ENCODE measurements around the gene SGTB. TPM values are rescaled to one million over a fixed set of nuclear protein-coding genes. Genes with fewer than 3 reads are reported as not detected.
"Not testable (repeated sequence)": the region's sequence is repeated elsewhere in the genome, so short reads cannot be mapped to it uniquely, and the experiment has no call there.

SGTB gene
- total RNA-seq, 1 experiment from 2014 or later: 18.7 TPM

- DNase-seq (ENCODE audit: low spot score): no peak
- in situ Hi-C loops (cut with HindIII; ENCODE audit: low sequenced_read_pairs): no loop called here
Observed at GRCh38 chr5:65737842-65738241, 15.9 kb upstream of the SGTB start.

- in situ Hi-C loops (cut with HindIII; ENCODE audit: low sequenced_read_pairs): no loop called here
- DNase-seq (ENCODE audit: low spot score): no peak
Observed at GRCh38 chr5:65736011-65736410, 14.1 kb upstream of the SGTB start.

- in situ Hi-C loops (cut with HindIII; ENCODE audit: low sequenced_read_pairs): no loop called here
Observed at GRCh38 chr5:65734921-65735320, 13.0 kb upstream of the SGTB start.

GRCh38 chr5:65734196-65734775, 12.4 kb upstream of the SGTB start:
- in situ Hi-C loops (cut with HindIII; ENCODE audit: low sequenced_read_pairs); DNase-seq (ENCODE audit: low spot score): not testable (repeated sequence)

More at GRCh38 chr5:65734921-65735320, 13.0 kb upstream of the SGTB start:
- DNase-seq (ENCODE audit: low spot score): no peak

- DNase-seq (ENCODE audit: low spot score); in situ Hi-C loops (cut with HindIII; ENCODE audit: low sequenced_read_pairs): not testable (repeated sequence)
Observed at GRCh38 chr5:65732046-65732445, 10.1 kb upstream of the SGTB start.

GRCh38 chr5:65730910-65731309, 9.0 kb upstream of the SGTB start:
- no peak for DNase-seq (ENCODE audit: low spot score)
- in situ Hi-C loops (cut with HindIII; ENCODE audit: low sequenced_read_pairs): no loop called here

GRCh38 chr5:65728218-65728617, 6.3 kb upstream of the SGTB start:
- in situ Hi-C loops (cut with HindIII; ENCODE audit: low sequenced_read_pairs): no loop called here
- DNase-seq (ENCODE audit: low spot score): no peak

- in situ Hi-C loops (cut with HindIII; ENCODE audit: low sequenced_read_pairs): no loop called here
- DNase-seq (ENCODE audit: low spot score): no peak
Observed at GRCh38 chr5:65727491-65728156, 5.7 kb upstream of the SGTB start.

- in situ Hi-C loops (cut with HindIII; ENCODE audit: low sequenced_read_pairs): no loop called here
- peak; percentile 69 for DNase-seq (ENCODE audit: low spot score)
Observed at GRCh38 chr5:65722575-65723403, 880 bp upstream of the SGTB start.

GRCh38 chr5:65721050-65721719, 724 bp downstream of the SGTB start:
- in situ Hi-C loops (cut with HindIII; ENCODE audit: low sequenced_read_pairs): no loop called here
- peak; percentile 96 for DNase-seq (ENCODE audit: low spot score)

GRCh38 chr5:65718576-65719310, 3.2 kb downstream of the SGTB start:
- in situ Hi-C loops (cut with HindIII; ENCODE audit: low sequenced_read_pairs): no loop called here
- peak; percentile 93 for DNase-seq (ENCODE audit: low spot score)

GRCh38 chr5:65708145-65708544, 13.8 kb downstream of the SGTB start:
- in situ Hi-C loops (cut with HindIII; ENCODE audit: low sequenced_read_pairs): no loop called here
- DNase-seq (ENCODE audit: low spot score): no peak

- no peak for DNase-seq (ENCODE audit: low spot score)
- in situ Hi-C loops (cut with HindIII; ENCODE audit: low sequenced_read_pairs): no loop called here
Observed at GRCh38 chr5:65707663-65708062, 14.2 kb downstream of the SGTB start.

- in situ Hi-C loops (cut with HindIII; ENCODE audit: low sequenced_read_pairs): no loop called here
- DNase-seq (ENCODE audit: low spot score): no peak
Observed at GRCh38 chr5:65704621-65705239, 17.2 kb downstream of the SGTB start.

- in situ Hi-C loops (cut with HindIII; ENCODE audit: low sequenced_read_pairs): no loop called here
- DNase-seq (ENCODE audit: low spot score): no peak
Observed at GRCh38 chr5:65702036-65702435, 19.9 kb downstream of the SGTB start.

GRCh38 chr5:65699338-65699737, 22.6 kb downstream of the SGTB start:
- in situ Hi-C loops (cut with HindIII; ENCODE audit: low sequenced_read_pairs): no loop called here
- DNase-seq (ENCODE audit: low spot score): no peak

GRCh38 chr5:65696892-65697291, 25.0 kb downstream of the SGTB start:
- in situ Hi-C loops (cut with HindIII; ENCODE audit: low sequenced_read_pairs): no loop called here
- peak; percentile 32 for DNase-seq (ENCODE audit: low spot score)

- in situ Hi-C loops (cut with HindIII; ENCODE audit: low sequenced_read_pairs): no loop called here
- DNase-seq (ENCODE audit: low spot score): no peak
Observed at GRCh38 chr5:65695896-65696295, 26.0 kb downstream of the SGTB start.
